Fibroblast of lung (primary cell): ENCODE data around the gene BNIP5.

Experiments
- CTCF ChIP-seq, 2 donors: IDR thresholded peaks in 1 of 2; conservative IDR thresholded peaks in 1 of 2; 1 replicate in 1 of 2; 2 replicates in 1 of 2; pipeline ENCODE4 v1.5.1; 2011 to 2012; ENCODE audit warnings: low read length in 2 of 2, control low read depth in 1 of 2, inconsistent platforms in 1 of 2, low read depth in 1 of 2, mild to moderate bottlenecking in 1 of 2
- EZH2 ChIP-seq: IDR thresholded peaks from 2 replicates; pipeline ENCODE4 v1.5.1; 2012; ENCODE audit warnings: low read length, control low read depth, mild to moderate bottlenecking; ENCODE audit errors: missing control alignments

GRCh38 chr6:36345681-36346466 lies 9.2 kb upstream of the BNIP5 start:
- TF ChIP-seq CTCF (conservative IDR thresholded peaks at IDR 0.05 in 1 of 2, IDR thresholded peaks at IDR 0.05 in 1 of 2; ENCODE audit: low read depth in 1 of 2, low read length in 2 of 2) (no peak), EZH2 (no peak)
